Adrenal gland (tissue), 12 donors: ENCODE results near the gene BCL2L13. TPM values are rescaled to one million over a fixed set of nuclear protein-coding genes. Genes with fewer than 3 reads are reported as not detected.
"Not testable (repeated sequence)": the region's sequence is repeated elsewhere in the genome, so short reads cannot be mapped to it uniquely, and the experiment has no call there.

Source experiments
- DNase-seq, 7 donors: peaks; one replicate each; pipeline ENCODE4 v3.0.0-alpha.2; 2019 to 2020
- H3K27ac ChIP-seq, 5 donors: fragments of 200-600 bp; sonication (generic) in 4 of 5; 1 replicate in 3 of 5; 2 replicates in 2 of 5; pipeline versions ENCODE4 v1.5.1 to v1.8.0; 2016 to 2020; ENCODE audit warnings: mild to moderate bottlenecking in 1 of 5
- H3K27me3 ChIP-seq: fragments of 200-600 bp; 2 replicates; pipeline ENCODE4 v1.8.0; 2021
- H3K36me3 ChIP-seq, 2 donors: fragments of 200-600 bp; replicated peaks in 1 of 2; 1 replicate in 1 of 2; 2 replicates in 1 of 2; pipeline versions ENCODE4 v1.5.1 to v1.8.0; 2018 to 2022
- H3K4me1 ChIP-seq, 2 donors: fragments of 200-600 bp; replicated peaks in 1 of 2; 1 replicate in 1 of 2; 2 replicates in 1 of 2; pipeline versions ENCODE4 v1.5.1 to v1.8.0; 2018 to 2021
- H3K4me3 ChIP-seq, 4 donors: fragments of 200-600 bp; sonication (generic) in 3 of 4; one replicate each; pipeline ENCODE4 v1.5.1; 2016 to 2018
- H3K9me3 ChIP-seq, 3 donors: fragments of 200-600 bp; sonication (generic) in 1 of 3; replicated peaks in 1 of 3; 1 replicate in 2 of 3; 2 replicates in 1 of 3; pipeline versions ENCODE4 v1.5.1 to v1.8.0; 2016 to 2021
- POLR2A ChIP-seq, 2 donors: fragments of 450-650 bp; IDR thresholded peaks; one replicate each; pipeline ENCODE4 v1.6.1; 2017; ENCODE audit warnings: antibody characterized with exemption in 2 of 2, mild to moderate bottlenecking in 2 of 2, moderate library complexity in 1 of 2
- WGBS, 4 donors: extraction: QIAGEN DNeasy Blood & Tissue Kit in 2 of 4; methylation state at CpG; one replicate each; pipeline versions ENCODE4 v1.1.5 to v1.1.7; 2013 to 2017; 5-methylcytosine and 5-hydroxymethylcytosine counted together
- intact Hi-C, 2 donors: fragments of 100-400 bp; cut with DNase I; formaldehyde crosslinking; loops; one replicate each; pipeline versions ENCODE4 v1.14.1 to v1.15.0; 2022 to 2023
- polyA plus RNA-seq, 3 donors: library from polyadenylated mRNA; stranded (reverse); fragments of 200-250 nt in 2 of 3; fragments of 350-450 nt in 1 of 3; fragmentation: Illumina TruSeq in 1 of 3; extraction: RNeasy Lipid Tissue Mini Kit (QIAGEN cat#74804) in 1 of 3; gene quantifications; one replicate each; pipeline ENCODE4 v1.2.3, GENCODE V29; 2013 to 2014
- total RNA-seq, 9 donors: library from RNA; depleted of rRNA in 4 of 9; stranded (reverse); fragments of >200 nt in 4 of 9; fragments of 120-200 nt in 1 of 9; fragmentation: NEBNext Ultra II Directional in 1 of 9; extraction: Animal tissue kit (Norgen Biotek cat#: 25700) in 1 of 9; gene quantifications; one replicate each; pipeline versions ENCODE4 v1.1.0 to v1.2.4, GENCODE V29; 2013 to 2023
- TF ChIP-seq, protein P1 (sequence below), 6 experiments: fragments of 450-650 bp in 4 of 6; fragments of 200-600 bp in 2 of 6; sonication (generic) in 1 of 6; IDR thresholded peaks; 1 replicate in 5 of 6; 2 replicates in 1 of 6; pipeline versions ENCODE4 v1.5.1 to v1.8.0; 2016 to 2021; ENCODE audit warnings: antibody characterized with exemption in 6 of 6, mild to moderate bottlenecking in 2 of 6, moderate library complexity in 1 of 6
- donor health status: healthy with polysubstance abuse.
- donor health status: Bipolar disorder and iron deficiency.
- donor health status: DM: yes; HTN: yes; CAD: no.
- donor health status: DM: no; HTN: no; CAD: no.
- donor health status: DM: no; HTN: no; CAD: no.
- donor health status: DM: yes; HTN: yes; CAD: no.

BCL2L13 gene
- total and polyA plus RNA-seq, 12 donors: 30.9 to 142 (median 94.3) TPM

GRCh38 chr22:17694193-17694592, 55.6 kb downstream of the BCL2L13 start:
- H3K4me1 ChIP-seq: no peaks in the 10 kb centered on the region
- H3K27me3 ChIP-seq: no peaks in the 10 kb centered on the region
- H3K4me3 ChIP-seq: no peak overlapping the region
- TF ChIP-seq, protein P1, sequence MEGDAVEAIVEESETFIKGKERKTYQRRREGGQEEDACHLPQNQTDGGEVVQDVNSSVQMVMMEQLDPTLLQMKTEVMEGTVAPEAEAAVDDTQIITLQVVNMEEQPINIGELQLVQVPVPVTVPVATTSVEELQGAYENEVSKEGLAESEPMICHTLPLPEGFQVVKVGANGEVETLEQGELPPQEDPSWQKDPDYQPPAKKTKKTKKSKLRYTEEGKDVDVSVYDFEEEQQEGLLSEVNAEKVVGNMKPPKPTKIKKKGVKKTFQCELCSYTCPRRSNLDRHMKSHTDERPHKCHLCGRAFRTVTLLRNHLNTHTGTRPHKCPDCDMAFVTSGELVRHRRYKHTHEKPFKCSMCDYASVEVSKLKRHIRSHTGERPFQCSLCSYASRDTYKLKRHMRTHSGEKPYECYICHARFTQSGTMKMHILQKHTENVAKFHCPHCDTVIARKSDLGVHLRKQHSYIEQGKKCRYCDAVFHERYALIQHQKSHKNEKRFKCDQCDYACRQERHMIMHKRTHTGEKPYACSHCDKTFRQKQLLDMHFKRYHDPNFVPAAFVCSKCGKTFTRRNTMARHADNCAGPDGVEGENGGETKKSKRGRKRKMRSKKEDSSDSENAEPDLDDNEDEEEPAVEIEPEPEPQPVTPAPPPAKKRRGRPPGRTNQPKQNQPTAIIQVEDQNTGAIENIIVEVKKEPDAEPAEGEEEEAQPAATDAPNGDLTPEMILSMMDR (IDR thresholded peaks at IDR 0.05): no peak
- TF ChIP-seq POLR2A (IDR thresholded peaks at IDR 0.05): no peak
- no peaks in the 10 kb centered on the region for H3K9me3 ChIP-seq
- DNase-seq: no peak
- 77 to 87% (median 84%) methylated on average over 2 of the region's 2 CpGs for WGBS, 4 donors
- intact Hi-C loops: loop anchor here in 1 of 2 donors (10.0 kb wide), 1 partner anchor 49 kb away; no protein-coding TSS in a partner anchor
- no peak overlapping the region for H3K27ac ChIP-seq
- H3K36me3 ChIP-seq: peaks cover 0 to 4% of the 10 kb centered on the region in 2 donors

DNA sequence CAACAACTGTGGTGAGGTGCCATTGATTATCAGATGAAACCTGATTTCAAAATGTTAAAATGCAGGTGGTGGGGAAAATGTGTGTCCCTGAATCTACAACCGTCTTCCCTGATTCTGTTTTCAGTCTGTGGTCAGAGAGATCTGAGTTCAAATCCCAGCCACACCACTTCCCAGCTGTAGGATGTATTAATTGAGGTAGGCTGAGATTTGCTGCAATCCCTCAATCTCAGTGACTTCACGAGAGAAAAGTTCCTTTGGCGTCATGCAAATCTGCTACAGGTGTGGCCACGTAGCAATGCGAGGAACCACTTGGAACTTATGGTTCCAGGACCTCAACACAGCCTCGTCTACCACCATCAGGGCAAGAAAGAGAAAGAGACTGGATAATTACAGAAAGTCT, 56.2 kb downstream of the BCL2L13 start:
- WGBS, 4 donors: 89 to 99% (median 94%) methylated on average over 3 to 6 of the region's 6 CpGs
- DNase-seq: no peak
- no peaks in the 10 kb centered on the region for H3K27me3 ChIP-seq
- no peaks in the 10 kb centered on the region for H3K4me1 ChIP-seq
- H3K4me3 ChIP-seq: no peak overlapping the region
- intact Hi-C loops: loop anchor here in 1 of 2 donors (10.0 kb wide), 1 partner anchor 50 kb away; no protein-coding TSS in a partner anchor
- TF ChIP-seq, protein P1 (IDR thresholded peaks at IDR 0.05): no peak
- TF ChIP-seq POLR2A (IDR thresholded peaks at IDR 0.05): no peak
- peaks cover 0 to 4% of the 10 kb centered on the region in 2 donors for H3K36me3 ChIP-seq
- H3K9me3 ChIP-seq: no peaks in the 10 kb centered on the region
- no peak overlapping the region for H3K27ac ChIP-seq

- intact Hi-C loops: loop anchor here in 1 of 2 donors (10.0 kb wide), 1 partner anchor 51 kb away; no protein-coding TSS in a partner anchor
- TF ChIP-seq, protein P1 (IDR thresholded peaks at IDR 0.05): no peak
- no peak for TF ChIP-seq POLR2A (IDR thresholded peaks at IDR 0.05)
- WGBS, 4 donors: 91 to 96% (median 94%) methylated on average over 5 of the region's 5 CpGs
These were observed 57.4 kb downstream of the BCL2L13 start for GRCh38 chr22:17695986-17696385.

DNA sequence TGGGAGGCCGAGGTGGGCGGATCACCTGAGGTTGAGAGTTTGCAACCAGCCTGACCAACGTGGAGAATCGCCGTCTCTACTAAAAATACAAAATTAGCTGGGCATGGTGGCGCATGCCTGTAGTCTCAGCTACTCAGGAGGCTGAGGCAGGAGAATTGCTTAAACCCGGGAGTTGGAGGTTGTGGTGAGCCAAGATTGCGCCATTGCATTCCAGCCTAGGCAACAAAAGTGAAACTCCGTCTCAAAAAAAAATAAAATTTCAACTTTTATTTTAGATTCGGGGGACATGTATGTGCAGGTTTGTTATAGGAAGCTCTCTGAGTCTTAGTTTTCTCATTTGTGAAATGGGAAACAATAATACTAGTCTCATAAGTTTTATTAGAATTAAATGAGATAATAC, 58.6 kb downstream of the BCL2L13 start:
- not testable (repeated sequence) for H3K9me3 ChIP-seq, H3K4me1 ChIP-seq, H3K4me3 ChIP-seq, H3K27ac ChIP-seq, DNase-seq, H3K36me3 ChIP-seq, H3K27me3 ChIP-seq
- WGBS, 4 donors: 83 to 90% (median 85%) methylated on average over 10 of the region's 10 CpGs
- intact Hi-C loops: loop anchor here in 1 of 2 donors (10.0 kb wide), 1 partner anchor 52 kb away; no protein-coding TSS in a partner anchor

More at GRCh38 chr22:17695986-17696385, 57.4 kb downstream of the BCL2L13 start:
- H3K9me3 ChIP-seq: no peaks in the 10 kb centered on the region
- no peak overlapping the region for H3K27ac ChIP-seq
- no peak for DNase-seq
- H3K4me3 ChIP-seq: no peak overlapping the region
- H3K36me3 ChIP-seq: peaks cover 0 to 4% of the 10 kb centered on the region in 2 donors
- no peaks in the 10 kb centered on the region for H3K27me3 ChIP-seq
- H3K4me1 ChIP-seq: no peaks in the 10 kb centered on the region

DNA sequence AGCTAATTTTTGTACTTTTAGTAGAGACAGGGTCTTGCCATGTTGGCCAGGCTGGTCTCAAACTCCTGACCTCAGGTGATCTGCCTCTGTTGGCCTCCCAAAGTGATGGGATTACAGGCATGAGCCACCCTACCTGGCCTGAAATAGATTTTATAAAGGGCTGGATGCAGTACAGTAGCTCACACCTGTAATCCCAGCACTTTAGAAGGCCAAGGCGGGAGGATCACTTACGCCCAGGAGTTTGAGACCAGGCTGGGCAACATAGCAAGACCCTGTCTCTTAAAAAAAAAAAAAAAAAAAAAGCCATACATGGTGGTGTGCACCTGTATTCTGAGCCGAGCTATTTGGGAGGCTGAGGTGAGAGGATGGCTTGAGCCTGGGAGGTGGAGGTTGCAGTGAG, 59.7 kb downstream of the BCL2L13 start:
- not testable (repeated sequence) for H3K36me3 ChIP-seq, H3K27me3 ChIP-seq, H3K4me1 ChIP-seq, H3K9me3 ChIP-seq, DNase-seq, H3K4me3 ChIP-seq, H3K27ac ChIP-seq
- WGBS, 4 donors: 96 to 100% (median 99%) methylated on average over 3 of the region's 3 CpGs
- intact Hi-C loops: loop anchor here in 1 of 2 donors (10.0 kb wide), 1 partner anchor 53 kb away; no protein-coding TSS in a partner anchor
